DND-41 (cell line): ENCODE data around the gene USB1.

Source experiments
- ATAC-seq: fragments of 200-7000 bp; cut with Tn5 transposase; 3 replicates; pipeline ENCODE4 v1.9.1; 2021; ENCODE audit warnings: low read depth; ENCODE audit not compliant: insufficient read depth
- DNase-seq: peaks from one replicate; pipeline ENCODE4 v3.0.0-alpha.2; 2020
- H2AFZ ChIP-seq: 2 replicates; pipeline ENCODE4 v1.6.0; 2012; ENCODE audit warnings: low read depth, low read length
- H3K27ac ChIP-seq: 2 replicates; pipeline ENCODE4 v1.5.1; 2012; ENCODE audit warnings: low read length, inconsistent platforms
- H3K27me3 ChIP-seq: fragments of 200-600 bp; sonication (generic); 2 replicates; pipeline ENCODE4 v1.6.0; 2012; ENCODE audit warnings: low read length, mild to moderate bottlenecking, inconsistent platforms; ENCODE audit not compliant: insufficient read depth, poor library complexity
- H3K36me3 ChIP-seq: 2 replicates; pipeline ENCODE4 v1.5.1; 2012; ENCODE audit warnings: low read length, inconsistent platforms; ENCODE audit not compliant: insufficient read depth
- H3K4me1 ChIP-seq: 2 replicates; pipeline ENCODE4 v1.5.1; 2012; ENCODE audit warnings: mild to moderate bottlenecking, low read length; ENCODE audit not compliant: insufficient read depth
- H3K4me2 ChIP-seq: 2 replicates; pipeline ENCODE4 v1.6.0; 2012; ENCODE audit warnings: mild to moderate bottlenecking, moderate library complexity, low read length, inconsistent platforms; ENCODE audit not compliant: insufficient read depth
- H3K4me3 ChIP-seq, 2 experiments: fragments of 200-600 bp in 1 of 2; shearing (Covaris generic) in 1 of 2; 2 replicates each; pipeline ENCODE4 v1.5.1; 2012 to 2016; ENCODE audit warnings: inconsistent platforms in 2 of 2, low read length in 2 of 2, mild to moderate bottlenecking in 2 of 2, low read depth in 1 of 2, moderate library complexity in 1 of 2
- H3K79me2 ChIP-seq: 2 replicates; pipeline ENCODE4 v1.6.0; 2012; ENCODE audit warnings: low read length, inconsistent platforms; ENCODE audit not compliant: insufficient read depth
- H3K9ac ChIP-seq: 2 replicates; pipeline ENCODE4 v1.6.0; 2012; ENCODE audit warnings: low read depth, mild to moderate bottlenecking, inconsistent platforms, low read length, moderate library complexity
- H3K9me3 ChIP-seq: 2 replicates; pipeline ENCODE4 v1.5.1; 2012; ENCODE audit warnings: low read length, moderate library complexity, mild to moderate bottlenecking, inconsistent platforms; ENCODE audit not compliant: insufficient read depth, severe bottlenecking
- H4K20me1 ChIP-seq: 2 replicates; pipeline ENCODE4 v1.6.0; 2012; ENCODE audit warnings: low read length; ENCODE audit not compliant: insufficient read depth
- CTCF ChIP-seq: IDR thresholded peaks from 2 replicates; pipeline ENCODE4 v1.5.1; 2012; ENCODE audit warnings: borderline replicate concordance, low read length, moderate library complexity, mild to moderate bottlenecking; ENCODE audit not compliant: poor library complexity, severe bottlenecking; ENCODE audit errors: extremely low read depth
- EZH2 ChIP-seq: IDR thresholded peaks from 3 replicates; pipeline ENCODE4 v1.6.1; 2012; ENCODE audit warnings: borderline replicate concordance, low read depth, mild to moderate bottlenecking, moderate library complexity, low read length, inconsistent platforms; ENCODE audit not compliant: severe bottlenecking

USB1 gene

DNA sequence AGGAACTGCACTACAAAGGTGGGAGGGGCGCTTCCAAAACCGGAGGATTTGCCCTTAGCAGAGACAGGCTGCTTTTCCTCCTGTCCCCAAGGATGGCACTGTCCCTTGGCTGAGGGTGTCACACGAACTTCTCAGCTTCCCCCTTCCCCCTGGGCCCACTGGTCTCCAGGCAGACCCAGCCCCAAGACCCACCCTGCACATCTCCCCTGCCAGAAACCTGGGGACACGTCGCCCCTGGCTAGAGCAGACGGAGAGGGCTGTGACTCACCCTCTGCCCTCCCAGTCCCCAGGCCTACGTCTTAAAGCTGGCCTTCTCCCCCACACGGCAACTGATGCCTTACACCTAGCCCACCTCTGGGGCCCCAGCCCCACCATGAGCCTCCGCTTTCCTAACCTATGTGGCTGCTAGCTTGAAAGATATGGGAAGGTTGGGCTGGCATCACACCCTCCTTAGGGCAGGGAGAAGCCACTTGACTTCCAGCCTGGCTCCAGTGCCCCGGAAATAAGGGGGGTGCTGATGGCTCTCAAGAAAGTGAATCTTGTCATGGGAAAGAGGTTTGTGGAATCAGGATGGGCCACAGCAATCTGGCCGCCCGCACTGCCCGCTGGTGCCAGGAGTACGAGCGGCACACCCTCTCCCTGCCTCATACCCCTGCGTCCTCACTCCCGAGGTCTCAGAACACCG is 5.3 kb upstream of the USB1 start:
- Histone ChIP-seq H3K27ac (no peak overlapping the region), H3K4me3 (no peak overlapping the region), H3K27me3 (no peaks in the 10 kb centered on the region), H2AFZ (no peak overlapping the region), H3K79me2 (peaks cover 6% of the 10 kb centered on the region; the same call in 1 of the 2 replicates), H3K4me1 (peaks cover 17% of the 10 kb centered on the region), H3K9ac (no peak overlapping the region), H3K9me3 (no peaks in the 10 kb centered on the region), H3K4me2 (no peak overlapping the region), H3K36me3 (peaks cover 44% of the 10 kb centered on the region), H4K20me1 (peaks cover 38% of the 10 kb centered on the region)
- no peak for ATAC-seq
- TF ChIP-seq CTCF (no peak), EZH2 (no peak)
- no peak for DNase-seq

GRCh38 chr16:57996406-57997175 is 4.6 kb upstream of the USB1 start:
- Histone ChIP-seq H3K9me3 (no peaks in the 10 kb centered on the region), H3K79me2 (peaks cover 12% of the 10 kb centered on the region), H3K9ac (no peak overlapping the region), H4K20me1 (peaks cover 38% of the 10 kb centered on the region), H2AFZ (no peak overlapping the region), H3K4me1 (peaks cover 18% of the 10 kb centered on the region), H3K36me3 (peaks cover 44% of the 10 kb centered on the region), H3K27me3 (no peaks in the 10 kb centered on the region), H3K4me3 (no peak overlapping the region), H3K4me2 (no peak overlapping the region), H3K27ac (no peak overlapping the region)
- no peak for ATAC-seq
- no peak for TF ChIP-seq EZH2
- no peak for TF ChIP-seq CTCF
- DNase-seq = no peak

DNA sequence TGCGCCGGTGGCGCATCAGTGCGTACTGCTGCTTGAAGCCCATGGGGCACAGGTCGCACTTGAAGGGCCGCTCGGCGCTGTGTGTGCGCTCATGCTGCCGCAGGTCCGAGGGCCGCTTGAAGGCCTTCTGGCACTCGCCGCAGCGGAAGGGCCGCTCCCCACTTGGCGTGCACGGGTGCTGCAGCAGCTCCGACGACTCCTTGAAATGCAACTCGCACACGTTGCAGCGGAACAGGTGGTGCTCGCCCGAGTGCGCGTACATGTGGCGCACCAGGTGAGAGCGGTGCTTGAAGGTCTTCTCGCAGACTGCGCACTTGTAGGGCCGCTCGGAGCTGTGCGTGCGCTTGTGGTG is 4.1 kb upstream of the USB1 start:
- Histone ChIP-seq H4K20me1 (peaks cover 38% of the 10 kb centered on the region), H3K79me2 (peaks cover 18% of the 10 kb centered on the region), H3K27ac (no peak overlapping the region), H3K36me3 (peaks cover 44% of the 10 kb centered on the region), H3K4me3 (no peak overlapping the region), H2AFZ (no peak overlapping the region), H3K9me3 (no peaks in the 10 kb centered on the region), H3K4me2 (no peak overlapping the region), H3K4me1 (peaks cover 24% of the 10 kb centered on the region), H3K27me3 (no peaks in the 10 kb centered on the region), H3K9ac (no peak overlapping the region)
- DNase-seq (no peak), ATAC-seq (no peak)
- no peak for TF ChIP-seq CTCF
- no peak for TF ChIP-seq EZH2
